Activated CD8-positive, alpha-beta T cell treated with anti-CD3 and anti-CD28 coated beads for 36 hours (primary cell): ENCODE results near the gene BTF3L4. TPM values are rescaled to one million over a fixed set of nuclear protein-coding genes. Genes with fewer than 3 reads are reported as not detected.
A peak's percentile ranks its signal among the peaks of the same experiment; 100 is the strongest.
"Not testable (repeated sequence)": the region's sequence is repeated elsewhere in the genome, so short reads cannot be mapped to it uniquely, and the experiment has no call there.

Experiments
- ATAC-seq: fragments of 200-7000 bp; cut with Tn5 transposase; one replicate; pipeline ENCODE4 v1.10.0; 2021; ENCODE audit warnings: mild to moderate bottlenecking, moderate library complexity
- CTCF ChIA-PET: fragments of 350-600 bp; sonication (Branson Sonifier 250); formaldehyde crosslinking; loops from one replicate; lab custom pipeline; 2021; ENCODE audit warnings: antibody characterized with exemption; lab: Charles Lee
- POLR2A ChIA-PET: fragments of 350-600 bp; sonication (Branson Sonifier 250); formaldehyde crosslinking; loops from one replicate; lab custom pipeline; 2021; ENCODE audit warnings: antibody characterized with exemption; lab: Charles Lee
- DNase-seq: peaks from one replicate; pipeline ENCODE4 v3.0.0-alpha.2; 2020
- H3K27ac Mint-ChIP-seq: one replicate; pipeline ENCODE4 v1.8.0; 2021; ENCODE audit warnings: mild to moderate bottlenecking, mixed read lengths
- H3K27me3 Mint-ChIP-seq: one replicate; pipeline ENCODE4 v1.8.0; 2021; ENCODE audit warnings: mixed read lengths
- H3K36me3 Mint-ChIP-seq: one replicate; pipeline ENCODE4 v1.8.0; 2021; ENCODE audit warnings: low read depth, mixed read lengths
- H3K4me1 Mint-ChIP-seq: one replicate; pipeline ENCODE4 v1.8.0; 2021; ENCODE audit warnings: low read depth, mixed read lengths
- H3K4me3 Mint-ChIP-seq: one replicate; pipeline ENCODE4 v1.8.0; 2021; ENCODE audit warnings: mild to moderate bottlenecking, moderate library complexity, mixed read lengths
- H3K9me3 Mint-ChIP-seq: one replicate; pipeline ENCODE4 v1.8.0; 2021; ENCODE audit warnings: mixed read lengths
- intact Hi-C: fragments of 100-400 bp; cut with micrococcal nuclease; formaldehyde crosslinking; loops from one replicate; pipeline ENCODE4 v1.10.0; 2022
- total RNA-seq, 2 experiments: library from RNA; stranded (reverse); gene quantifications; one replicate each; pipeline ENCODE4 v1.2.3, GENCODE V29; 2021
- TF ChIP-seq, protein P1 (sequence below): fragments of 200-600 bp; IDR thresholded peaks from one replicate; pipeline ENCODE4 v1.8.0; 2022; ENCODE audit warnings: antibody characterized with exemption, mild to moderate bottlenecking

The BTF3L4 gene
- total RNA-seq, 2 experiments from 2014 or later, result 30.0 to 33.1 TPM

DNA sequence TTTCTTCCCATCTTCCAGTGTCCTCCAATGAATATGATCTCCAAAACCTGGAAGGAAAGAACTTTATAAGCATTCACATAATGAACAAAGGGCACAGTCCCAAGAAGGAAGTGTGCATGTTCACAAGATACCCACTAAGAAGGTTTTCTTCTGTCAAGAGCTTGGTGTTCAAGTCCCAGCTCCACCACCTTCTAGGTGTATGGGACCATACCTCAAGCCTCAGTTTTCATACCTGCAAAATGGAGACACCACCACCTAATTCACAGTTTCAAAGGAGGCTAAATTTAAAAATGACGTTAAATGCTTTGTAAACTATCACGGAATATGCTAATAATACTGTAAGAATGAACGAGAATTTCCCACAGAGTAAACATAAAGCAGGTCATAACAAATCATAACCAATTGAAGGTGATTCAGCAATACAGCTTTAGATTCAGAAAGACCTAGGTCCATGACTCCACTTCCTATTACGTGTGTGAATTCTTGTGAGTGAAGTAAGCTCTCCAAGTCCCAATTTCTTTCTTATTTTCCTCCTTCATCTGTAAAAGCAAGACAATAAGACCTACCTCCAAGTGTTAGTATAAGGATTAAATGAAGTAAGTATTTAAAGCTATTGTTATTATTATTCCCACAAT is 14.4 kb upstream of the BTF3L4 start:
- Mint-ChIP-seq H3K27ac (no peak overlapping the region), H3K4me1 (peaks cover 19% of the 10 kb centered on the region), H3K36me3 (peaks cover 21% of the 10 kb centered on the region), H3K4me3 (no peak overlapping the region), H3K9me3 (no peaks in the 10 kb centered on the region), H3K27me3 (no peaks in the 10 kb centered on the region)
- ChIA-PET POLR2A (interaction anchor here (1.0 kb wide), 1 partner anchor 15 kb away, joined by 5 read pairs; no protein-coding TSS in a partner anchor), CTCF (no interaction called here)
- TF ChIP-seq, protein P1, sequence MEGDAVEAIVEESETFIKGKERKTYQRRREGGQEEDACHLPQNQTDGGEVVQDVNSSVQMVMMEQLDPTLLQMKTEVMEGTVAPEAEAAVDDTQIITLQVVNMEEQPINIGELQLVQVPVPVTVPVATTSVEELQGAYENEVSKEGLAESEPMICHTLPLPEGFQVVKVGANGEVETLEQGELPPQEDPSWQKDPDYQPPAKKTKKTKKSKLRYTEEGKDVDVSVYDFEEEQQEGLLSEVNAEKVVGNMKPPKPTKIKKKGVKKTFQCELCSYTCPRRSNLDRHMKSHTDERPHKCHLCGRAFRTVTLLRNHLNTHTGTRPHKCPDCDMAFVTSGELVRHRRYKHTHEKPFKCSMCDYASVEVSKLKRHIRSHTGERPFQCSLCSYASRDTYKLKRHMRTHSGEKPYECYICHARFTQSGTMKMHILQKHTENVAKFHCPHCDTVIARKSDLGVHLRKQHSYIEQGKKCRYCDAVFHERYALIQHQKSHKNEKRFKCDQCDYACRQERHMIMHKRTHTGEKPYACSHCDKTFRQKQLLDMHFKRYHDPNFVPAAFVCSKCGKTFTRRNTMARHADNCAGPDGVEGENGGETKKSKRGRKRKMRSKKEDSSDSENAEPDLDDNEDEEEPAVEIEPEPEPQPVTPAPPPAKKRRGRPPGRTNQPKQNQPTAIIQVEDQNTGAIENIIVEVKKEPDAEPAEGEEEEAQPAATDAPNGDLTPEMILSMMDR, result no peak
- DNase-seq (no peak), ATAC-seq (no peak)
- intact Hi-C loops, result no loop called here

DNA sequence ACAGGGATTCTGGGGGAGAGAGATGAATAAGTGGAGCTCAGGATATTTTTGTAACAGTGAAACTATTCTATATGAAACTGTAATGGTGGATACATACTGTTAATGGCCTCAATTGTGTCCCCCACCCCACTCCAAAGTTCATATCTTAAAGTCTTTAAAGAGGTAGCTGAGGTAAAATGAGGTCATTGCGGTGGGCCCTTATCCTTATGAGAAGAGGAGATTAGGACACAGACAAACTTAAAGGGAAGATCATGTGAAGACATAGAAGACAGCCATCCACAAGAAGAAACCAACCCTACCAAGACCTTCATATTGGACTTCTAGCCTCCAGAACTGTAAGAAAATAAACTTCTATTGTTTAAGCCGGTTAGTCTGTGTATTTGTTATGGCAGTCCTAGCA is 10.9 kb upstream of the BTF3L4 start:
- no peak overlapping the region for H3K4me3 Mint-ChIP-seq
- DNase-seq, result no peak
- no peak for ATAC-seq

DNA sequence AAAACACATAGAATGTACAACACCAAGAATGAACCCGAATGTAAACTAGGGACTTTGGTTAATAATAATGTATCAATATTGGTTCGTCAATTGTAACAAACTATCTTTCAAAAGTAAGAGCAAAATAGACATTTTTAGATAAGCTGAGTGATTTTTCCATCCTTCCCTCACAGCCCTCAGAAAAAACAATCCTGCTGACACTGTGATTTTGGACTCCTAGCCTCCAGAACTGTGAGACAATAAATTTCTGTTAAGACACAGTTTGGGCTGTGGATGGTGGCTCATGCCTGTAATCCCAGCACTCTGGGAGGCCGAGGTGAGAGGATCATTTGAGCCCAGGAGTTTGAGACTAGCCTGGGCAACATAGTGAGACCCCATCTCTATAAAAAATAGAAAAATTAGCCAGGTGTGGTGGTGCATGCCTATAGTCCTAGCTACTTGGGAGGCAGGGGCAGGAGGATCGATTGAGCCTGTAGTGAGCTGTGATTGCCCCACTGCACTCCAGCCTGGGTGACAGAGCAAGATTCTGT is 10.4 kb upstream of the BTF3L4 start:
- H3K9me3 Mint-ChIP-seq, H3K4me3 Mint-ChIP-seq, H3K27ac Mint-ChIP-seq, DNase-seq, POLR2A ChIA-PET, ATAC-seq, H3K27me3 Mint-ChIP-seq, intact Hi-C loops, CTCF ChIA-PET: not testable (repeated sequence)
- Mint-ChIP-seq H3K36me3 (peaks cover 24% of the 10 kb centered on the region), H3K4me1 (peaks cover 27% of the 10 kb centered on the region)

More for the DNA sequence above, 10.9 kb upstream of the BTF3L4 start:
- H3K9me3 Mint-ChIP-seq, result no peaks in the 10 kb centered on the region
- H3K27me3 Mint-ChIP-seq, result no peaks in the 10 kb centered on the region
- intact Hi-C loops, result no loop called here
- no peak overlapping the region for H3K27ac Mint-ChIP-seq
- TF ChIP-seq, protein P1, result no peak
- ChIA-PET CTCF (no interaction called here), POLR2A (interaction anchor here (1.2 kb wide), 1 partner anchor 15 kb away, joined by 3 read pairs; no protein-coding TSS in a partner anchor)
- H3K4me1 Mint-ChIP-seq, result peaks cover 23% of the 10 kb centered on the region
- peaks cover 24% of the 10 kb centered on the region for H3K36me3 Mint-ChIP-seq

DNA sequence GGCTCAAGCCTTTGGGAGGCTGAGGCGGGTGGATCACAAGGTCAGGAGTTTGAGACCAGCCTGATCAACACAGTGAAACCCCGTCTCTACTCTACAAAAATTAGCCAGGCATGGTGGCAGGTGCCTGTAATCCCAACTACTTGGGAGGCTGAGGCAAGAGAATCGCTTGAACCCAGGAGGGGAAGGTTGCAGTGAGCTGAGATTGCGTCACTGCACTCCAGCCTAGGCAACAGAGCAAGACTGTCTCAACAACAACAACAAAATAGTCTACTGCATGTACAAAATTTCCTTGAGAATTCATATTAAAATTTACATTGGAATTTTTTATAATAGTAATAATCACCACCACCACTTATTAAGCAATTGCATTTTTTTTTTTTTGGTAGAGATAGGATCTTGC is 6.8 kb upstream of the BTF3L4 start:
- ChIA-PET CTCF (interaction anchor here (0.8 kb wide), 1 partner anchor 280 kb away, joined by 3 read pairs; no protein-coding TSS in a partner anchor), POLR2A (interaction anchor here (1.5 kb wide), 1 partner anchor 16 kb away, joined by 4 read pairs; the partner anchor contains the start of gene KTI12)
- H3K4me3 Mint-ChIP-seq, H3K27ac Mint-ChIP-seq, ATAC-seq, H3K9me3 Mint-ChIP-seq, H3K27me3 Mint-ChIP-seq, intact Hi-C loops, DNase-seq: not testable (repeated sequence)
- peaks cover 35% of the 10 kb centered on the region for H3K4me1 Mint-ChIP-seq
- H3K36me3 Mint-ChIP-seq, result peaks cover 32% of the 10 kb centered on the region

DNA sequence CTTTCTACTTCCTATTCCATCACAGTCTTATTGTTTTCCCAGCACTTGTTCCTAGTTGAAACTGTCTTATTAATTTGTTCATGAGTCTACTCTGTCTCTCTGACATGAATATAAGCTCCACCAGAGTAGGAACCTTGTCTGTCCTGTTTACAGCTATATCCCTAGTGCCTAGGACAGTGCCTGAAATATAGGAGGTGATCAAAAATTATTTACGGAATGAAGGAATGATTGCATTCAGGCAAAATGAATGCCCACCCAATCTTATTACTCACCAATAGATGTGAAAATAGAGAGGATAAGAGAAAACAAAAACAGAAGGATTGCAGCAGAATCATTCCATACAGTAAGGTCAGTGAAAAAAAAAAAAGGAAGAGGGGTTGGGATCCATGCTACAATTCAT is 2.2 kb upstream of the BTF3L4 start:
- POLR2A ChIA-PET, result interaction anchor here (0.6 to 1.0 kb wide), 7 partner anchors 7 to 424 kb away, joined by 3 to 4 read pairs (median 3); partner anchors contain the start of gene KTI12
- no peak for ATAC-seq
- Mint-ChIP-seq H3K36me3 (peaks cover 23% of the 10 kb centered on the region), H3K27ac (peak overlapping the region; percentile 3), H3K4me1 (peaks cover 39% of the 10 kb centered on the region), H3K27me3 (no peaks in the 10 kb centered on the region), H3K9me3 (no peaks in the 10 kb centered on the region), H3K4me3 (peak overlapping the region; percentile 86)
- DNase-seq, result no peak
- intact Hi-C loops, result no loop called here
- TF ChIP-seq, protein P1, result no peak
- CTCF ChIA-PET, result interaction anchor here (1.0 kb wide), 1 partner anchor 20 kb away, joined by 3 read pairs; the partner anchor contains the start of gene KTI12
